H9 (cell line): ENCODE data around the gene DCANP1. TPM values are rescaled to one million over a fixed set of nuclear protein-coding genes. Genes with fewer than 3 reads are reported as not detected.

Source experiments
- DNase-seq: peaks from one replicate; pipeline ENCODE4 v3.0.0-alpha.2; 2017
- H2AFZ ChIP-seq: one replicate; pipeline ENCODE4 v1.6.1; 2013; ENCODE audit warnings: mild to moderate bottlenecking, low read length, control low read depth, moderate library complexity
- H2AK5ac ChIP-seq: 2 replicates; pipeline ENCODE4 v1.6.1; 2013; ENCODE audit warnings: low read length, control low read depth, mixed read lengths; ENCODE audit not compliant: insufficient read length
- H2BK120ac ChIP-seq: one replicate; pipeline ENCODE4 v1.6.1; 2013; ENCODE audit warnings: low read depth, mild to moderate bottlenecking, low read length, control low read depth, inconsistent platforms; ENCODE audit not compliant: poor library complexity, severe bottlenecking
- H2BK12ac ChIP-seq: 2 replicates; pipeline ENCODE4 v1.6.1; 2013; ENCODE audit warnings: low read length, control low read depth, mixed read lengths, low read depth; ENCODE audit not compliant: insufficient read length
- H2BK15ac ChIP-seq: 2 replicates; pipeline ENCODE4 v1.6.1; 2013; ENCODE audit warnings: low read depth, low read length, control low read depth
- H2BK20ac ChIP-seq: one replicate; pipeline ENCODE4 v1.6.1; 2013; ENCODE audit warnings: low read depth, mild to moderate bottlenecking, low read length, control low read depth, inconsistent platforms; ENCODE audit not compliant: poor library complexity, severe bottlenecking
- H2BK5ac ChIP-seq: 2 replicates; pipeline ENCODE4 v1.6.1; 2013; ENCODE audit warnings: low read length, control low read depth, mixed read lengths; ENCODE audit not compliant: insufficient read length
- H3K14ac ChIP-seq: 2 replicates; pipeline ENCODE4 v1.6.1; 2013; ENCODE audit warnings: low read length, control low read depth; ENCODE audit not compliant: insufficient read depth
- H3K18ac ChIP-seq: 2 replicates; pipeline ENCODE4 v1.6.1; 2013; ENCODE audit warnings: low read depth, mild to moderate bottlenecking, mixed read lengths, low read length, control low read depth; ENCODE audit not compliant: insufficient read length
- H3K23ac ChIP-seq: 2 replicates; pipeline ENCODE4 v1.6.1; 2013; ENCODE audit warnings: low read length, control low read depth, mixed read lengths, low read depth; ENCODE audit not compliant: insufficient read length
- H3K23me2 ChIP-seq: 2 replicates; pipeline ENCODE4 v1.6.1; 2013; ENCODE audit warnings: low read depth, mild to moderate bottlenecking, mixed read lengths, low read length, control low read depth; ENCODE audit not compliant: insufficient read length, poor library complexity, severe bottlenecking
- H3K27ac ChIP-seq: 2 replicates; pipeline ENCODE4 v1.5.1; 2013; ENCODE audit warnings: low read length, control low read depth, mixed read lengths, low read depth; ENCODE audit not compliant: insufficient read length
- H3K27me3 ChIP-seq: 2 replicates; pipeline ENCODE4 v1.6.1; 2013; ENCODE audit warnings: low read length, control low read depth, inconsistent platforms; ENCODE audit not compliant: insufficient read depth
- H3K4ac ChIP-seq: 2 replicates; pipeline ENCODE4 v1.6.1; 2013; ENCODE audit warnings: low read depth, mild to moderate bottlenecking, control low read depth, inconsistent platforms, low read length, moderate library complexity
- H3K4me1 ChIP-seq: 2 replicates; pipeline ENCODE4 v1.6.1; 2013; ENCODE audit warnings: low read length, control low read depth, inconsistent platforms; ENCODE audit not compliant: insufficient read depth
- H3K4me2 ChIP-seq: 2 replicates; pipeline ENCODE4 v1.6.1; 2013; ENCODE audit warnings: low read length, control low read depth, mixed read lengths; ENCODE audit not compliant: insufficient read length, insufficient read depth
- H3K56ac ChIP-seq: 2 replicates; pipeline ENCODE4 v1.6.1; 2013; ENCODE audit warnings: low read depth, mild to moderate bottlenecking, mixed read lengths, low read length, control low read depth; ENCODE audit not compliant: insufficient read length
- H3K79me1 ChIP-seq: 2 replicates; pipeline ENCODE4 v1.6.1; 2013; ENCODE audit warnings: low read depth, mild to moderate bottlenecking, moderate library complexity, low read length, control low read depth, inconsistent platforms; ENCODE audit not compliant: insufficient read depth, poor library complexity, severe bottlenecking
- H3K79me2 ChIP-seq: 2 replicates; pipeline ENCODE4 v1.6.1; 2013; ENCODE audit warnings: low read length, control low read depth, inconsistent platforms; ENCODE audit not compliant: insufficient read depth
- H3K9ac ChIP-seq: 2 replicates; pipeline ENCODE4 v1.6.1; 2013; ENCODE audit warnings: low read length, control low read depth, mixed read lengths; ENCODE audit not compliant: insufficient read length; ENCODE audit errors: extremely low read depth
- H3K9me3 ChIP-seq: one replicate; pipeline ENCODE4 v1.6.1; 2013; ENCODE audit warnings: low read depth, low read length, inconsistent platforms; ENCODE audit not compliant: control insufficient read depth
- H3T11ph ChIP-seq: one replicate; pipeline ENCODE4 v1.6.1; 2013; ENCODE audit warnings: mild to moderate bottlenecking, low read length, control low read depth, inconsistent platforms
- H4K20me1 ChIP-seq: one replicate; pipeline ENCODE4 v1.6.1; 2013; ENCODE audit not compliant: control insufficient read depth, insufficient read length, insufficient read depth
- H4K5ac ChIP-seq: 2 replicates; pipeline ENCODE4 v1.6.1; 2013; ENCODE audit warnings: low read depth, mild to moderate bottlenecking, mixed read lengths, low read length, control low read depth; ENCODE audit not compliant: insufficient read length
- H4K8ac ChIP-seq: replicated peaks from 2 replicates; pipeline ENCODE4 v1.6.1; 2013; ENCODE audit warnings: low read length, control low read depth, mixed read lengths, low read depth; ENCODE audit not compliant: insufficient read length
- H4K91ac ChIP-seq: 2 replicates; pipeline ENCODE4 v1.6.1; 2013; ENCODE audit warnings: low read depth, mild to moderate bottlenecking, moderate library complexity, mixed read lengths, low read length, control low read depth; ENCODE audit not compliant: insufficient read length
- H3K27ac Mint-ChIP-seq, 3 experiments: 2 replicates in 2 of 3; 3 replicates in 1 of 3; pipeline ENCODE4 v1.8.0; 2020 to 2021; ENCODE audit warnings: mixed read lengths in 3 of 3, mild to moderate bottlenecking in 1 of 3, moderate library complexity in 1 of 3
- H3K27me3 Mint-ChIP-seq: 2 replicates; pipeline ENCODE4 v1.8.0; 2021; ENCODE audit warnings: low read depth, mild to moderate bottlenecking, moderate library complexity, mixed read lengths
- H3K36me3 Mint-ChIP-seq, 3 experiments: 2 replicates in 2 of 3; 3 replicates in 1 of 3; pipeline ENCODE4 v1.8.0; 2020 to 2021; ENCODE audit warnings: low read depth in 3 of 3, mixed read lengths in 3 of 3; ENCODE audit not compliant: insufficient read depth in 1 of 3
- H3K4me1 Mint-ChIP-seq, 2 experiments: 2 replicates each; pipeline ENCODE4 v1.8.0; 2020; ENCODE audit warnings: mixed read lengths in 2 of 2
- H3K4me3 Mint-ChIP-seq, 2 experiments: 2 replicates in 1 of 2; 3 replicates in 1 of 2; pipeline ENCODE4 v1.8.0; 2020 to 2021; ENCODE audit warnings: mild to moderate bottlenecking in 2 of 2, mixed read lengths in 2 of 2, moderate library complexity in 1 of 2
- H3K9me3 Mint-ChIP-seq, 2 experiments: 2 replicates in 1 of 2; 3 replicates in 1 of 2; pipeline ENCODE4 v1.8.0; 2020; ENCODE audit warnings: mild to moderate bottlenecking in 2 of 2, mixed read lengths in 2 of 2, moderate library complexity in 1 of 2
- CTCF ChIP-seq: fragments of 200-600 bp; sonication (generic); conservative IDR thresholded peaks from 3 replicates; pipeline ENCODE4 v1.8.0; 2021; ENCODE audit warnings: antibody characterized with exemption, mild to moderate bottlenecking
- WGBS: extraction: QIAGEN DNeasy Blood & Tissue Kit; methylation state at CpG from one replicate; pipeline ENCODE4 v1.1.7; 2013; ENCODE audit warnings: missing lambda C conversion rate, low lambda C conversion rate, mixed read lengths; ENCODE audit not compliant: insufficient read length; ENCODE audit errors: extremely low coverage; 5-methylcytosine and 5-hydroxymethylcytosine counted together
- total RNA-seq: library from RNA; stranded (reverse); gene quantifications from 2 replicates; pipeline ENCODE4 v1.2.1, GENCODE V29; 2021

The DCANP1 gene
- total RNA-seq, 1 experiment from 2014 or later = not detected

- H3T11ph ChIP-seq = no peak overlapping the region
- no peak overlapping the region for H3K9ac ChIP-seq
- H3K23ac ChIP-seq = no peak overlapping the region
- H3K79me2 ChIP-seq = no peaks in the 10 kb centered on the region
- Mint-ChIP-seq H3K36me3 (no peaks in the 10 kb centered on the region), H3K4me1 (peaks cover 7 to 14% of the 10 kb centered on the region in 2 experiments; a peak in 3 of 4 replicates), H3K27me3 (peaks cover 41% of the 10 kb centered on the region), H3K9me3 (no peaks in the 10 kb centered on the region), H3K4me3 (no peak overlapping the region), H3K27ac (no peak overlapping the region)
- H2BK15ac ChIP-seq = no peak overlapping the region
- no peak overlapping the region for H2AFZ ChIP-seq
- TF ChIP-seq CTCF = no peak
- no peak overlapping the region for H3K4me2 ChIP-seq
- H2AK5ac ChIP-seq = no peak overlapping the region
- no peaks in the 10 kb centered on the region for H3K9me3 ChIP-seq
- H2BK20ac ChIP-seq = no peak overlapping the region
- no peak overlapping the region for H2BK12ac ChIP-seq
- no peak overlapping the region for H3K18ac ChIP-seq
- H2BK120ac ChIP-seq = no peak overlapping the region
- no peak overlapping the region for H4K91ac ChIP-seq
- DNase-seq = no peak
- no peaks in the 10 kb centered on the region for H3K79me1 ChIP-seq
- no peaks in the 10 kb centered on the region for H3K4me1 ChIP-seq
- no peak overlapping the region for H4K5ac ChIP-seq
- H3K27me3 ChIP-seq = no peaks in the 10 kb centered on the region
- H4K8ac ChIP-seq = no peak overlapping the region
- no CpG with 5 or more reads among the region's 11 CpGs for WGBS
- no peaks in the 10 kb centered on the region for H3K23me2 ChIP-seq
- H4K20me1 ChIP-seq = no peaks in the 10 kb centered on the region
- H3K14ac ChIP-seq = no peak overlapping the region
- H3K27ac ChIP-seq = no peak overlapping the region
- H3K56ac ChIP-seq = no peak overlapping the region
- H3K4ac ChIP-seq = no peak overlapping the region
- H2BK5ac ChIP-seq = no peak overlapping the region
These were observed 5.8 kb downstream of the DCANP1 start for GRCh38 chr5:135441350-135441831.
